Spleen (tissue), 7 donors: ENCODE results near the gene ZNF829.

Source experiments
- CTCF ChIP-seq, 11 experiments: fragments of 200-600 bp in 7 of 11; fragments of 450-650 bp in 4 of 11; sonication (generic) in 4 of 11; IDR thresholded peaks in 8 of 11; conservative IDR thresholded peaks in 3 of 11; 1 replicate in 7 of 11; 2 replicates in 4 of 11; pipeline versions ENCODE4 v1.4.0 to v1.8.0; 2016 to 2021; ENCODE audit warnings: antibody characterized with exemption in 11 of 11, inconsistent platforms in 4 of 11, mild to moderate bottlenecking in 1 of 11
- POLR2AphosphoS5 ChIP-seq, 3 donors: sonication (generic); formaldehyde crosslinking; IDR thresholded peaks; one replicate each; pipeline ENCODE4 v1.5.1; 2017; ENCODE audit warnings: antibody characterized with exemption in 3 of 3
- donor health status: DM: no; HTN: no; CAD: no; lungs with moderate emphysema.
- donor health status: DM: no; HTN: no; CAD: no.
- donor health status: DM: no; HTN: no; CAD: no.

GRCh38 chr19:36851898-36852297, 64.2 kb downstream of the ZNF829 start:
- TF ChIP-seq CTCF (IDR thresholded peaks at IDR 0.05 in 8 of 11, conservative IDR thresholded peaks at IDR 0.05 in 3 of 11), result no peak
- TF ChIP-seq POLR2AphosphoS5 (IDR thresholded peaks at IDR 0.05), result no peak
